ENCODE data around the gene OTUD7B.

DNA sequence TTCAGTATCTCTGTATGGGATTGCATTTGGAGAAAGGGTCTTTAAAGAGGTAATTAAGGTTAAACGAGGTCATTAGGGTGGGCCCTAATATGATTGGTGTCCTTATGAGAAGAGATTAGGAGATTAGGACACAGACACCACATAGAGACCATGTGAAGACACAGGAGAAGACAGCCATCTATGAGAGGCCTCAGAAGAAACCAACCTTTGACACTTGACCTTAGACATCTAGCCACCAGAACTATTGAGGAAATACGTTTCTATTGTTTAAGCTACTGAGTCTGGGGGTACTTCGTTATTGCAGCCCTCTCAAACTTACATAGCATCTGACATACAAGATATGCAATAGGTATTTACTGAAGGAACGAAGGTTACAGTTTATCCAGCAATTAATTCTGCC is 49.7 kb upstream of the OTUD7B start:
- TF ChIP-seq, protein P1, sequence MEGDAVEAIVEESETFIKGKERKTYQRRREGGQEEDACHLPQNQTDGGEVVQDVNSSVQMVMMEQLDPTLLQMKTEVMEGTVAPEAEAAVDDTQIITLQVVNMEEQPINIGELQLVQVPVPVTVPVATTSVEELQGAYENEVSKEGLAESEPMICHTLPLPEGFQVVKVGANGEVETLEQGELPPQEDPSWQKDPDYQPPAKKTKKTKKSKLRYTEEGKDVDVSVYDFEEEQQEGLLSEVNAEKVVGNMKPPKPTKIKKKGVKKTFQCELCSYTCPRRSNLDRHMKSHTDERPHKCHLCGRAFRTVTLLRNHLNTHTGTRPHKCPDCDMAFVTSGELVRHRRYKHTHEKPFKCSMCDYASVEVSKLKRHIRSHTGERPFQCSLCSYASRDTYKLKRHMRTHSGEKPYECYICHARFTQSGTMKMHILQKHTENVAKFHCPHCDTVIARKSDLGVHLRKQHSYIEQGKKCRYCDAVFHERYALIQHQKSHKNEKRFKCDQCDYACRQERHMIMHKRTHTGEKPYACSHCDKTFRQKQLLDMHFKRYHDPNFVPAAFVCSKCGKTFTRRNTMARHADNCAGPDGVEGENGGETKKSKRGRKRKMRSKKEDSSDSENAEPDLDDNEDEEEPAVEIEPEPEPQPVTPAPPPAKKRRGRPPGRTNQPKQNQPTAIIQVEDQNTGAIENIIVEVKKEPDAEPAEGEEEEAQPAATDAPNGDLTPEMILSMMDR (conservative IDR thresholded peaks at IDR 0.05; ENCODE audit: low read depth, low read length): no peak
- no peak for TF ChIP-seq EZH2 (IDR thresholded peaks at IDR 0.05; ENCODE audit: low read length, unreplicated experiment)

Measured in PC-3 (cell line).